ENCODE results near the gene SF3B2. TPM values are rescaled to one million over a fixed set of nuclear protein-coding genes. Genes with fewer than 3 reads are reported as not detected.
A peak's percentile ranks its signal among the peaks of the same experiment; 100 is the strongest.
"Not testable (repeated sequence)": the region's sequence is repeated elsewhere in the genome, so short reads cannot be mapped to it uniquely, and the experiment has no call there.

Gene SF3B2
- polyA plus RNA-seq, 3 donors: 32.1 to 107 (median 52.6) TPM

- H3K36me3 Mint-ChIP-seq; H3K36me3 ChIP-seq (replicated peaks in 1 of 2; ENCODE audit: control insufficient read depth in 1 of 2, insufficient read depth in 2 of 2, low read length in 2 of 2); H3K4me3 Mint-ChIP-seq; intact Hi-C loops (cut with micrococcal nuclease); H3K9ac ChIP-seq (ENCODE audit: insufficient read depth, low read length, poor library complexity, severe bottlenecking); H3K9me3 ChIP-seq (replicated peaks in 1 of 2; ENCODE audit: control insufficient read depth in 1 of 2, insufficient read depth in 1 of 2, low read length in 2 of 2); H3K27me3 Mint-ChIP-seq (ENCODE audit: low read depth in 3 of 3); H3K27me3 ChIP-seq (ENCODE audit: control insufficient read depth in 2 of 2, insufficient read depth in 2 of 2, low read length in 2 of 2); H2AFZ ChIP-seq (ENCODE audit: insufficient read depth, low read depth, low read length, poor library complexity, severe bottlenecking); H3K9me3 Mint-ChIP-seq; DNase-seq: not testable (repeated sequence)
- peak overlapping the region; percentile 62 to 83 for H3K27ac ChIP-seq (ENCODE audit: low read depth in 1 of 2, low read length in 2 of 2)
- Mint-ChIP-seq H3K27ac (peak overlapping the region in 6 of 7 donors; percentile 30 to 89 (median 66)), H3K4me1 (peaks cover 43% of the 10 kb centered on the region)
- H3K4me1 ChIP-seq (ENCODE audit: control insufficient read depth in 1 of 2, insufficient read depth in 2 of 2, low read length in 2 of 2): peaks cover 27% of the 10 kb centered on the region in 2 donors
- peaks cover 37% of the 10 kb centered on the region for H3K79me2 ChIP-seq (ENCODE audit: insufficient read depth, low read length)
- WGBS (ENCODE audit: insufficient coverage): no CpG with 5 or more reads among the region's 10 CpGs
- H3K4me2 ChIP-seq (replicated peaks; ENCODE audit: extremely low read depth, low read length, poor library complexity, severe bottlenecking): peak overlapping the region; percentile 77
- H4K20me1 ChIP-seq (ENCODE audit: insufficient read depth, low read length): peaks cover 12% of the 10 kb centered on the region
- H3K4me3 ChIP-seq (replicated peaks in 1 of 3; ENCODE audit: low read depth in 2 of 3, low read length in 3 of 3): peak overlapping the region in 1 of 3 experiments; percentile 73
These were observed 47.6 kb downstream of the SF3B2 start for GRCh38 chr11:66099746-66100145.

DNA sequence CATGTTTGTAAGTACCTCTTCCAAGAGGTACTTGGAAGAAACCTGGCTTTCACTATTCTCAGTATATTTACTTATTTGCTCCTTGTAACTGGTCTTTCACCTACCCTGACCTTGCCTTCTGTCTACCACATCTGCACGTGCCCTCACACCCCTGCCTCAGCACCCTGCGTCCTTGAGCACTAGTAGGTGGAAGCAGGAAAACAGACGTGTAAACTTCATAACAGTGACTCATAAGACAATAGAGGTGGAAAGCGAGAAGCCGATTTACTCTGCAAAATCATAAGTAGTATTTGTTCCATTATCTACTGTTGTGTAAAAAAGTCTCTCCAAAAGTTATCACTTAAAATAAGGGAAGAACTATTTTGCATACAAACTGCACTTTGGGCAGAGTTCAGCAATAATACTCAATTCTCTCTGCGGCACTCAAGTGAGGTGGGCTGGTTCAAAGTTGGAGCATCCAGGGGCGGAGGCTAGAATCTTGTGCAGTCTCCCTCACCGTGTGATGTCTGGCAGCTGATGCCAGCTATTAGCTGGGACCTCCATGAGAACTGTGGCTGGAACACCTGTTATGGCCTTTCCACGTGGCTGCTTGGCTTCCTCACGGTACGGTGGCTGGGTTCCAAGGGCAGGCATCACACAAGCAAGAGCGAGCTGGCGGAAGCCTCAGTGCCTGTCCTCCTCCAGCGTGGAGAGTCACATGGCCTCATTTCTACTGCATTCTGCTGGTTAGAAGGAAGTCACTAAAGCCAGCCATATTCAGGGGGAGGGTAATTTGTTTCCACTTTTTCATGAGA lies 48.3 kb downstream of the SF3B2 start:
- Histone ChIP-seq H3K79me2 (ENCODE audit: insufficient read depth, low read length) (peaks cover 40% of the 10 kb centered on the region), H3K4me2 (replicated peaks; ENCODE audit: extremely low read depth, low read length, poor library complexity, severe bottlenecking) (peak overlapping the region; percentile 77), H3K36me3 (replicated peaks in 1 of 2; ENCODE audit: control insufficient read depth in 1 of 2, insufficient read depth in 2 of 2, low read length in 2 of 2) (peaks cover 0 to 4% of the 10 kb centered on the region in 2 donors), H3K4me3 (replicated peaks in 1 of 3; ENCODE audit: low read depth in 2 of 3, low read length in 3 of 3) (peak overlapping the region; percentile 13 to 73 (median 35)), H3K9ac (ENCODE audit: insufficient read depth, low read length, poor library complexity, severe bottlenecking) (peak overlapping the region; percentile 62), H3K9me3 (replicated peaks in 1 of 2; ENCODE audit: control insufficient read depth in 1 of 2, insufficient read depth in 1 of 2, low read length in 2 of 2) (no peaks in the 10 kb centered on the region), H2AFZ (ENCODE audit: insufficient read depth, low read depth, low read length, poor library complexity, severe bottlenecking) (peak overlapping the region; percentile 65), H3K27me3 (ENCODE audit: control insufficient read depth in 2 of 2, insufficient read depth in 2 of 2, low read length in 2 of 2) (no peaks in the 10 kb centered on the region), H3K27ac (ENCODE audit: low read depth in 1 of 2, low read length in 2 of 2) (peak overlapping the region; percentile 62 to 83), H4K20me1 (ENCODE audit: insufficient read depth, low read length) (peaks cover 12% of the 10 kb centered on the region), H3K4me1 (ENCODE audit: control insufficient read depth in 1 of 2, insufficient read depth in 2 of 2, low read length in 2 of 2) (peaks cover 27% of the 10 kb centered on the region in 2 donors)
- Mint-ChIP-seq H3K27ac (peak overlapping the region; percentile 78 to 93 (median 89)), H3K4me1 (peaks cover 40% of the 10 kb centered on the region), H3K9me3 (peaks cover 0 to 1% (median 0%) of the 10 kb centered on the region in 7 donors), H3K4me3 (peak overlapping the region; percentile 73 to 91), H3K27me3 (ENCODE audit: low read depth in 3 of 3) (no peaks in the 10 kb centered on the region), H3K36me3 (peaks cover 4% of the 10 kb centered on the region in 2 donors)
- WGBS (ENCODE audit: insufficient coverage): 4% methylated on average over 9 of the region's 14 CpGs
- intact Hi-C loops (cut with micrococcal nuclease): no loop called here
- TF ChIP-seq CTCF (IDR thresholded peaks at IDR 0.05): no peak
- DNase-seq: peak; percentile 61 to 71 (median 65)

Data from CD14-positive monocyte (primary cell).